GM18502 (cell line): Measurements from ENCODE around the gene LRRC27.

ENCODE experiments used
- ATAC-seq: cut with Tn5 transposase; IDR thresholded peaks from one replicate; pipeline ENCODE4 v1.9.1; 2021; ENCODE audit warnings: mild to moderate bottlenecking; ENCODE audit not compliant: unreplicated experiment, poor library complexity

LRRC27 gene

DNA sequence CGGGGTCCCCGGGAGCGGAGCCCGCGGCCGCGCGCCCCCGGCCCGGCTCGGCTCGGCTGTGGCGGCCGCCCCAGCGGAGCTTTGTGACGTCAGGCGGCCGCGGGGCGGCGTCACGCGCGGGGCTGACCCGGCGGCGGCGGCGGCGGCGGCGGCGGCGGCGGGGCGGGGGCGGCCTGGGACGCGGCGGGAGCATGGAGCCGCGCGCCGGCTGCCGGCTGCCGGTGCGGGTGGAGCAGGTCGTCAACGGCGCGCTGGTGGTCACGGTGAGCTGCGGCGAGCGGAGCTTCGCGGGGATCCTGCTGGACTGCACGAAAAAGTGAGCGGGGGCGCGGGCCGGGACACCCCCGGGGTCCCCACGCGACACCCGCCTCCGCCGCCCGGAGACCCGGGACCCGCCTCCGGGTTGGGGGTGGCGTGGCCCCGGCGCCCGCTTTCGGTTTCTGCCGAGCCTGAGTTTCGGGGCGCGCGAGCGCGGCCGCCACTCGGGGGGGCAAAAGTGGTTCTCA lies 65.1 kb downstream of the LRRC27 start, which contains the start of gene PWWP2B:
TSS of gene PWWP2B (plus strand) at position 165 of the 506 bp plus-strand sequence. CDS start at position 192, 27 bp downstream.
- ATAC-seq, result peak; percentile 47

DNA sequence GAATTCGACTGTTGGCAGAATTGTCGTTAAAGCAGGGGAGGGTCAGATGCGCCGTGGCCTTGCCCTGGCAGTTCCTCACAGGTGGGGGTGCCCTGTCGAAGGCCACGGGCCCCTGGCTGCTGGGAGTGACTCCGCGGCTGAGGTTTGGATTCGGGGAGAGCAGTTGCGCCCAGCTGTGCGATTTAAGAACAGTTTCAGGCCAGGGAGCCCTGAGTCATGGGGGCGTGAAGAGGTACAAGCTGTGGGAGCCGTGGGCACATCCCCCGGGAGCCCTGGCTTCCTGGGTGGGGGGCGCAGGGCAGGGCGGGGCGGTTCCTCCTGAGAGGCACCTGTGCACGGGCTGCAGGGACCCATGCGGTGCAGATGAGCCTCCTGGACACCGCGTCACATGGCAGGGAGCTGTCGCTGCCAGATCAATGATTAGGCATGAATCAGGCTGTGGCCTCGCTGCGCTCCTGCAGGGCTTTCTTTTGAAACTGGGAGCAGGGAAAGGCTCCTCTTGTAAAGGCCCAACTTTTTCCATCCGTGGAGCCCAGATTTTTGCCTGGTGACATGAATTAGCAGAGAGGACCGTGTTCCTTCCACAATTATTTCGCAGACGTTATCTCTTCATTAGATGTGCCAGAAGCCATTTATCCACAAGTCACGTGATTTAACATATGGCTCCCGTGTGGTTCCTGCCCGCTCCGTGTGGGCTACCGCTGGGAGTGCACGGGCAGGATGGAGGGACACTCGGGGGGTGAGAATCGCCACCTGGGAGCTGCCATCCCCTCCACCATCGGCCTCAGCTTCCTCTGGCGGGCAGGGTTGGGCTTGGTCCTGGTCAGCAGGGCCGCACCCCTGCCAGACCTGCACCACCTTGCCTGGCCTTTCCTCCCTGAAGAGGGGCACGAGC lies 65.9 kb downstream of the LRRC27 start:
- ATAC-seq, result peak; percentile 39

DNA sequence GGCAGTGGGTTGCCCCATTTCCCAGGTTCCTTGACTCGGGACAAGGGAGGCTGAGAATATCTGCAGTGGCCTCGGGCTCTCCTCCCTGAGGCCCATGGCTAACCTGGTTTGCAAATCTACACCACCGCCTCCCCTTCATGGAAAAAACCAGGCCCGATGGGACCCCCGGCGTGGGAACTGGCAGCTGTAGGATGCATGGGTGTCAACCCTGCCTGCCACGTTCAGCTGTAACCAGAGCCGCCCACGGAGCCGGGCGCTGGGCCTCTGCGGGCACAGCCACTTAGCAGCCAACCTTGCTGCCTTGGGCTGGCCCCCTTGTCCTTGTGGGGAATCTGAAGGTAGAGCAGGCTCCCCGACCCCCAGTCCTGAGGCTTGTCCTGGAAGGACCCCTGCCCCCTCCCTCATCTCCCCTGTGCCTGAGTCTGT lies 66.6 kb downstream of the LRRC27 start:
- no peak for ATAC-seq

DNA sequence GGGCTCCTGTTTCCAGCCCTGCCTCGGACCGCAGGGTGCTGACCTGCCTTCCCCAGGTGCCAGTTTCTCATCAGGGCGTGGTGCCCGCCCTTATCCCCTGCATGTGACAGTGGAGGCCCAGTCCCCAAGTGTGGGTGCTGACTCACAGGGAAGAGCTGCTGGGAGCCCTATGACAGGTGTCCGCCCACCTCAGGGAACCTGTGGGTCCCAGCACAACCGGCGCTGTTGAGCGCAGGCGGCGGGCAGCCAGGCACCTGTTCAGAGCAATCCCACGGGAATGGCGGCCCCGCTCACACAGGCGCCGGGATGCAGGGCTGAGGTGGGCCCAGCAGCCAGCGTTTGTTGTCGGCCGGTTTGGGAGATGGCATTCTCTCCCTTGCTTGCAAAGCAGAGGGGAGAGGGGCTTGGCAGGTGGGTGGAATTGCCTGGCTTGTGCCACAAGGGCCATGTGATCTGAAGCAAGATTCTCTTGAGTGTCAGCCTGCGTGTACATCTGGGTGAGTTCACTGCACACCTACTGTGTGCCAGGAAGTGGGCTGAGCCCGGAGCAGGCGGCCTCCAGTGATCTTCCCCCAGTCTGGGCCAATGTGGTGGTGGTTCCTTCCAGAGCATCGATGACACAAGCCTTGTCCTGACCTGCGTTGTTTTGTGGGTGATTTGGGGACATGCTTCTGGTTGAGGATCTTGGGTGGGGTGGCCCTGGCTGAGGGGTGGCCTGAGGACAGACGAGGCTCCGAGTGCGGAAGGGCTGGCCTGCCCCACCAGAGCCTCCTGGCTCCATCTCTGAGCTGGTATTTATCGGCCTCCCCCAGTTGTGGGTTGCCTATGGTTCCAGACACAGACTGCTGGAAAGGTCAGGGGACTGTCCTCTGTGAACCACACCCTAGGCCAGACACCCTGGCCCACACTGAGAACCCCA lies 67.4 kb downstream of the LRRC27 start:
- no peak for ATAC-seq

DNA sequence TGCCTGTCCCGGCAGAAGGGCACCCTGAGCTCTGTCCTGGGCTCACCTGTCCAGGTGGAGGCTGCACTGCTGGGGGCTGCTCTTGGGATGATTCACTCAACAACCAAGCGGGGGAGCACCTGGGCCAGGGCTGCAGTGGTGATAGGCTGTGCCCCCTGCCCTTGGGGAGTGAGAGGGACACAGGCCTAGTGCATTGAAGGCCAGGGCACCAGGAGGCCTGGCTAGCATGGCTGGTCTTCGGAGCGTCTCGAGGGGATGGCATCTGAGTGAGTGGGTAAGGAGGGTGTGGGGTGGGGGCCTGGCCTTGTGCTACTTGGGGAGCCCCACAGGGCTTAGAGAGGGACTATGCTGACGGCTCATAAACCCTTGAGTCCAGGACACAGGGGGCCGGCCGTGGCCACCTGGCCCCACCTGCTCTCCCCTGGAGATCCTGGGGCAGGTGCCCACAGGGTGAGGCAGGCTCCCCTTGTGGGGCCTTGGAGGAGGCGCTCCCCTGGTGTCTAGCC lies 68.1 kb downstream of the LRRC27 start:
- ATAC-seq, result no peak

DNA sequence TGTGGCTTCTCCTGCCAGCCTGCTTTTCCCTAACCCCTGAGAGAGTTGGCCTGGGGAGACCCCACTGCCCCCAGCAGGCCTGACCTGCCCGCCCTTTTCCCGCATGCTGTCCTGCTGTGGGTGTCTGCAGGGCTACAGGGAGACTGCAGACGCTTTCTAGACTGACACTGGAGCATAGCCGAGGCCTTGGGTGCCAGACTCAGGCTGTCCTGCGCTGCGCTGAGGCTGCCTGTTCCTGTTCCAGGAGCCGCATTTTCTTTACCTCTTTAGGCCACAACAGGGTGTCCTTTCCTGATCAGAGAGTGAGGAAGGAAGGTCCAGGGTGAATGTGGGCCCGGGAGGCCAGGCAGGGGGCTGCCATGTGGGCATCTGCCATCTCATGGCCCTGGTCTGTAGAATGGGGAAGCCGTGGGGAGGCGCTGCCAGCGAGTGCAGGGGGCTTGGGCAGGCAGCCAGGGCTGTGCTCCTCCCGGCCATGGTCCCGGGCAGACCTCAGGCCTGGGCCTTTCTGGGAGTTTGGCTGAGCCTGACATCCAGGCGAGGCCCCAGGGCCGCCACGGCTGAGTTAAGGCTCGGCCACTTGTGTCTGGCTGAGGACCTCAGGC lies 68.7 kb downstream of the LRRC27 start:
- no peak for ATAC-seq

DNA sequence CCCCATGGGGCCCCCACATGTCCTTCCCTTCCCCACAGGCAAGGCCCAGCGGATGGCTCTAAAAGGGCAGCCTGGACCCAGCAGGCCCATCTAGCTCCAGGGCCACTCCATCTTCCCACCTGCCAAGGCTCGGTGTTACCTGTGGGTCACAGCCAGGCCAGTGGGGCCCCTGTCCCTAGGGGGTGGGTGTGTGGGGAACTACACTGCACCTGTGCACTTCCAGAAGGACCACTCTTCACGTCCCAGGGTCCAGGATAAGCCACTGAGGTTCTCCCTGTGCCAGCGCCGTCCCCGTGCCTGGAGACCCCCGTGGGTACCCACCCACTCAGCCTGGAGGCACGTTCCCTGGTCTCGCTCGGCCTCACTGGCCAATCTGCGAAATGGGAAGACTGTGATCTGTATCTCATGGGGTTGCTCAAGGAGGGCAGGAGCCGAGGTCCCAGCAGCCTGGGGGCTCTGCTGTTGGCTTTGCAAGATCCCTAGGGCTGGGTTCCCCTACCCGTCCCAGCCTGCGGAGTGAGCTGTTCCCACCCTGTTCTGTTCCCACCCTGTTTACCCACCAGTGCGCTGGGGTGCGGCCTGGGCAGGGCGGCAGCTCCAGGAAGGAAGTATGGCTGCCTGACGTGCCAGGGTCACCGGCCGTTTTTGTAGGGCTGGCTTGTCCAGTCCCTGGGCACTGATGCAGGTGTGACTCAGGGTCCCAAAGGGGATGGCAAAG lies 69.6 kb downstream of the LRRC27 start:
- no peak for ATAC-seq

DNA sequence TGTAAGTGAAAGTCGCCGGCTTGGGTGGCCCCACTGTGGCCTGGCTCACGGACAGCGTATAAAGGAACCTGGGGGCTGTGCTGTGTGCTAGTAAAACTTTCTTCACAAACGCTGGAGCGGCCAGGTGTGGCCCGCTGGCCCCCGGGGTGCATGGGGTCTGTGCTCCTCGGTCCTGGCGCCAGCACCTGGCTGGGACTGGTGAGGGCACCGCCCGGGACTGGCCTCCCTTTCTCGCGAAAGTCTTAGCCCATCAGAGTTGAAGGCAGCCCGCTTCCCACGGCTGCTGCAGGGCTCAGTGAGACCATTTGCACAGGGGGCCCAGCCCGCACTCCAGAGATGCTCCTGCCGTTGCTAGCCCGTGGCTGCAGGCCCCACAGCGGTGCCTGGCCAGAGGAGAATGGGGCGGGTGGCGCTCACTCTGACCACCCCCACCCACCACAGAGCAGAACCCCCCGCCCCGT lies 70.8 kb downstream of the LRRC27 start:
- no peak for ATAC-seq

DNA sequence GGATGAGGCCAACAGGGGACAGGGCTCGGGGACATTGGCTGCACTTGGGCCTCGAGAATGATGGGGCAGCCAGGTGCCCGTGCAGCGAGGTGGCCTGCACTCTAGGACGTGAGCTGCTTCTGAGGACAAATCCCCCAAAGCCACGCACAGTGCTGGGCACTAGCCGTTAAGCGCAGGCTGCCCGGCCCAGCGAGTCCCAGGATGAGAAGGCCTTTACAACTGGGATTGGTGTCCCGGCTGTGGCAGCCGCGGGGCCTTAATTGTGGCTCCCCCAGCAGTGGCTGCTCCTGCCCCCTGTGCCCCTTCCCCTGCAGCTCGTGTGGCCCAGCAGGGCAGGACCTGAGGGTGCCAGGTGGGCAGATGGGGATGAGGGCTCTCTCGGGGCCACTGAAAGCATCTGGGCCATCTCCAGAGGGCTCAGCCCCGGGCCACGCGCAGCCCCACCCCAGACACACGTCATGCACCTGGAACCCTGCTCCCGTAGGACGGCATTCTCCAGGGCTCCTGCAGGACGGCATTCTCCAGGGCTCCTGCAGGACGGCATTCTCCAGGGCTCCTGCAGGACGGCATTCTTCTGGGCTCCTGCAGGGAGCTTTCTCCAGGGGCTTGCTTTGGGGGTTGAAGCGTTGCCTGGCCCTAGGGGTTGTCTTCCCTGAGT lies 71.6 kb downstream of the LRRC27 start:
- ATAC-seq, result no peak

DNA sequence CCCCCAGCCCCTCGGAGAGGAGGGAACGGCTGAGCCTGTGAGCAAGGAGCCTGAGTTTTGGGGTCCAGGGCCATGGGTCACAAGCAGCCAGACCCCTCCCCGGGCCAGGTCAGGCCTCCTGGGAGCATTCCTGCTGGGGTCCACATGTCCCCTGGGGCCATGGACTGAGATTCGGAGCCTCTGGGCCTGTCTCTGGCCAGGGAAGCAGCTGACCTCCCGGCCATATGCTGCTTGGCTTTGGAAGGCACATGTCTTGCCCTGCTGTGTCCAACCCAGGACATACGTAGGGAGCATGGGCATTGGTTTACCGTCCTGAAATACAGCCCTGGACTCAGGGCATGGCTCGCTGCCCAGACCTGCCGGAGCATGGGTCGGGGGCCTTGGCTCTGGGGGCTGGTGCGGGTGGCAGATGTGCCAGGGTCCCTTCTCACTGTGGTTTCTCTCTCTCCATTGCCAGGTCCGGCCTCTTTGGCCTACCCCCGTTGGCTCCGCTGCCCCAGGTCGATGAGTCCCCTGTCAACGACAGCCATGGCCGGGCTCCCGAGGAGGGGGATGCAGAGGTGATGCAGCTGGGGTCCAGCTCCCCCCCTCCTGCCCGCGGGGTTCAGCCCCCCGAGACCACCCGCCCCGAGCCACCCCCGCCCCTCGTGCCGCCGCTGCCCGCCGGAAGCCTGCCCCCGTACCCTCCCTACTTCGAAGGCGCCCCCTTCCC lies 72.3 kb downstream of the LRRC27 start:
- no peak for ATAC-seq

DNA sequence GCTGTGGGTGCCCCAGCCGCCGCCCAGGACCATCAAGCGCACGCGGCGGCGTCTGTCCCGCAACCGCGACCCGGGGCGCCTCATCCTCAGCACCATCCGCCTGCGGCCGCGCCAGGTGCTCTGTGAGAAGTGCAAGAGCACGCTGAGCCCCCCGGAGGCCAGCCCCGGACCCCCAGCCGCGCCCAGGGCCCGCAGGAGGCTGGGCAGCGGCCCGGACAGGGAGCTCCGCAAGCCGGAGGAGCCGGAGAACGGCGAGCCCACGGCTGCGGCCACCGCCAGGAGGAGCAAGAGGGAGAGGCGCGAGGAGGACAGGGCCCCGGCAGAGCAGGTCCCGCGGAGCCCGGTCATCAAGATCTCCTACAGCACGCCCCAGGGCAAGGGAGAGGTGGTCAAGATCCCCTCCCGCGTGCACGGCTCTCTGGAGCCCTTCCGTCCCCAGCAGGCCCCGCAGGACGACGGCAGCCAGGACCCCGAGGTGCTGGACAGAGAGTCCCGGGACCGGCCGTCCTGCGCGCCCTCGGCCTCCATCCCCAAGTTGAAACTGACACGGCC lies 73.0 kb downstream of the LRRC27 start:
- no peak for ATAC-seq

DNA sequence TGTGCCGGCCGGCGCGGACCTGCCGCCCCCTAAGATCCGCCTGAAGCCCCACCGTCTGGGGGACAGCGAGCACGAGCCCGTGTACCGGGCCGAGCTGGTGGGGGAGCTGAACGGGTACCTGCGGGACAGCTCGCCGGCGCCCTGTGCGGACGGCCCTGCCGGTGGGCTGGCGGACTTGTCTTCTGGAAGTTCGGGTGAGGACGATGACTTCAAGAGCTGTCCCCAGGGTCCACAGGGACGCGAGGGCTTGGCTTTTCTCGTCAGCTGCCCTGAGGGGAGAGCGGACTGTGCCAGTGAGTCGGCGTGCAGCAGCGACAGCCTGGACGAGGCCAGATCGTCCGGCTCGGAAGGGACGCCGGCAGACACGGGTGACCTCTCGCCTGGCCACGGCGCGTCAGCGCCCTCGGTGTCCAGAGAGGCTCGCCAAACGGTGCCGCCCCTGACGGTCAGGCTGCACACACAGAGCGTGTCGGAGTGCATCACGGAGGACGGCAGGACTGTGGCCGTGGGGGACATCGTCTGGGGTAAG lies 73.5 kb downstream of the LRRC27 start:
- no peak for ATAC-seq

DNA sequence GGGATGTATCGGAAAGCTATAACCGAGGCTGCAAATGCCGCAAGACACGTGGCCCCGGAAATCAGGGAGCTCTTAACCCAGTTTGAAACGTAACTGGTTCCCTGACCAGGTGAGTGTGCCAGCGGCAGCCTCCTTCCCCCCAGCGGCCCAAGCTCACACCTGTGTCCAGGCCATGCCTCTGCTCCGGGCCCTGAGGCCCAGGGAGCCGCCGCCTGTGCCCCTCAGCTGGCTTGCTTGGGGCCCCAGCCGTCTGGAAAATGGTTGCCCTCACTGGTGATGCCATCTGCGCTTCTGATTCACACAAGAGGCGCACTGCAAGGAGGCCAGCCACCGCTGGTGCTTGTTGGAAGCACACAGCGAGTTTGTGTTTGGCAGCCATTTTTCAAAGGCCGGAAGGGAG lies 74.2 kb downstream of the LRRC27 start:
- no peak for ATAC-seq

DNA sequence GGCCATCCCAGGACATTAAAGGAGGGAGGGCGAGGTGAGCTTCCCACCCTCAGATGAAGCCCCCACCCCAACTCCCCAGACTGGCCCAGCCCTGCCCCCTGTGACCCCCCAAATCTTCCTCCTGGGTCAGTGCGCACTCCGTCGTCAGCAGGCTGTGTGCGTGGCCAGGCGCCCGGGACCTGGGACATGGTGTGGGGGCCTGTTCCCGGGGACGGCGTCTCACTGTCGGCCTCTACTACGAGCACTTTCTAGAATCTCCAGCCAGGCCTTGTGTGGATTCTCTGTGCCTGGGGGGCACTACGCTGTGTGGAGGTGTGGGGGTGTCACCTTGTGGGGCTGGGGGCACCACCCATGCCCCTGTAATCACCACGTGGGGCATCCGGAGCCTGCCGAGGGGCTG lies 74.8 kb downstream of the LRRC27 start:
- no peak for ATAC-seq

DNA sequence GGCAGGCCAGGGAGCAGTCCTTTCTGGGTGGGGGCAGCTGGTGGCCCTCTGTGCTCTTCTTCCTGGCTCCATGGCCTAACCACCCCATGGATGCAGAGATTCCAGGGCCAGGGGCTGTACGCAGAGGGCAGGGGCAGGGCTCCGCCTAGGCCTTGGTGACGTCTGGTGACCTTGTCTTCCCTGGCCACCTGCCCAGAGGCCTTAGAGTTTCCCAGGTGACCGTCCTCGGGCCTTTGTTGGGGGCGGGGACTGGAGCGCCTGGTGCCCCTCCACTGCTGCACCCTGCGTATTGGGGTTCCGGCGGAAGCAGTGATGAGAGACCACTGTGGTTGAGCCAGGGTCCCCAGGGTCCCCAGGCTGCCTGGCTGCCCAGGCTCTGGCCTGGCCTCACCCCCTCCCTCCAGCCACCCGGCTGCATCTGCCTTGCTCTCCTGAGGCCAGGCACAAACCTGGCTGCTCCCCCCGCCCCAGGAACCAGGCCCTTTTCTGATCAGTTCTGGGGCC lies 75.3 kb downstream of the LRRC27 start:
- ATAC-seq, result no peak

DNA sequence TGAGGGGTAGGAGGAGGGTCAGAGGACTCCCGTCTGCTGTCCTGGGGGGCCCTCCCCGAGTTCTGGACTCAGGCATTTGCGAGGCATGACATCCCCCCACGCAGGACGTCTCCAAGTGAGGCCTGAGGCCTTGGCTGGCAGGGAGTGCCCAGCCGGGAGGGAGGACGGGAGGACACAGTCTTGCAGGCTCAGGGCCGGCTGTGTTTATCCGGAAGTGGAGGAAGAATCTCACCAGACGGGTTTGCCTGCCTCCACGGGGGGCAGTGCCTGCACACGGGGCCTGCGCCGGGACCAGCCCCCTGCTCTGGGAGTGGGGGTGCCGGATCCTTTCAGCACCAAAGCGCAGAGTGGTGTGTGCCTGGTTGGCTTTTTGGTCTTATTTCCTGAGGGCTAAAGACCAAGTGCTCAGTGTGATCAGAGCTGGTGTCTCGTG lies 75.9 kb downstream of the LRRC27 start:
- no peak for ATAC-seq

DNA sequence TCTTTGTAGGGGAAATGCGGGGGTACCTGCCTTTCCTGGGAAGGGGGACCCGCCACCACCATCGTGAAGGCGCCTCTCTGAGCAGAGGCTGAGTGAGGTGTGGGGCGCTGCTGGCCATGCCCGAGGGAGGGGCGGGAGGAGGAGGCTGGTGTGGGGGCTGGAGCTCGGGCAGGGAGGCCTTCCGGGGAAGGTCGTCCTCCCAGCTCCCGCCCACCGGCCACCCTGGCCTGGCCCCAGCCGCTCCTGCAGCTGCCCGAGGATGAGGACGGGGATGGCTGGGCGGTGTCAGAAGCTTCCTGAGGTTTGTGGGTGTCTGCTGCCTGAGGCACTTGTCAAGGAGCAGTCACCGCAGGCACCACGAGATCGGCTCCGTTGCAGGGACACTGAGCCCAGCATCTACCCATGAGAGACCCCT lies 76.4 kb downstream of the LRRC27 start:
- ATAC-seq, result no peak
